SH-SY5Y (cell line): ENCODE data around the gene ETV6.

Experiments
- GATA2 ChIP-seq: IDR thresholded peaks from 2 replicates; pipeline ENCODE4 v1.6.1; 2011; ENCODE audit warnings: mild to moderate bottlenecking, low read depth, low read length
- GATA3 ChIP-seq: IDR thresholded peaks from 2 replicates; pipeline ENCODE4 v1.6.1; 2011; ENCODE audit warnings: low read depth, mild to moderate bottlenecking, low read length, moderate library complexity

DNA sequence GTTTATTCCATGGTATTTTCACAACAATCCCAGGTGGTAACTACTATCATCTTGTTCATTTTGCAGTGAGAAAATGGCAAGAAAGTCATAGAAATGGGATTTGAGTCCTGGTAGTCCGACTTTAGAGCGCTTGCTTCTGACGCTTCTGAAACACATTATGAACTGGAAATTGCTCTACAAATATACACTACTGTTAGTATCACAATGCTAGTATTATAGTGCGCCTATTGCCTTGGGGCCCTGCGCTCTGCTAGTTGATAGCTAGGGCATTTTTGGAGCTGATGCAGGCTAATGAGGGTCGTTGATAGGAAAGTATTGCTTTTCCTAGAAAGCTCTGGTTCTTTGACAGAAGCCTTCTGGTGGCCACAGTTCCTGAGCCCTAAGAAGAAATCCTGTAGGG is 61.0 kb downstream of the ETV6 start:
- TF ChIP-seq GATA3 (no peak), GATA2 (no peak)
